Fibroblast of skin of right biceps (primary cell): ENCODE results near the gene F10.

Experiments
- DNase-seq: peaks from one replicate; pipeline ENCODE4 v3.0.0-alpha.2; 2013

Gene F10

GRCh38 chr13:113140677-113141600 is 18.3 kb downstream of the F10 start:
- no peak for DNase-seq

- DNase-seq, result no peak
These were observed 19.0 kb downstream of the F10 start for GRCh38 chr13:113141601-113141970.

GRCh38 chr13:113142876-113143275 is 20.3 kb downstream of the F10 start:
- DNase-seq, result no peak

- DNase-seq, result no peak
These were observed 21.1 kb downstream of the F10 start for GRCh38 chr13:113143466-113144254.

GRCh38 chr13:113144255-113144629 is 21.6 kb downstream of the F10 start:
- no peak for DNase-seq

- no peak for DNase-seq
These were observed 22.9 kb downstream of the F10 start for GRCh38 chr13:113145496-113145895.

GRCh38 chr13:113145911-113146598 is 23.5 kb downstream of the F10 start:
- no peak for DNase-seq

- no peak for DNase-seq
These were observed 24.2 kb downstream of the F10 start for GRCh38 chr13:113146750-113147149.

GRCh38 chr13:113147206-113147605 is 24.6 kb downstream of the F10 start:
- no peak for DNase-seq

- no peak for DNase-seq
These were observed 25.8 kb downstream of the F10 start for GRCh38 chr13:113148407-113148806.

- no peak for DNase-seq
These were observed 26.4 kb downstream of the F10 start for GRCh38 chr13:113148940-113149503.

- no peak for DNase-seq
These were observed 27.3 kb downstream of the F10 start for GRCh38 chr13:113149711-113150549.

GRCh38 chr13:113150550-113151365 is 28.2 kb downstream of the F10 start:
- DNase-seq, result no peak

- peak; percentile 78 for DNase-seq
These were observed 29.4 kb downstream of the F10 start for GRCh38 chr13:113151745-113152690.

- DNase-seq, result peak; percentile 28
These were observed 30.0 kb downstream of the F10 start for GRCh38 chr13:113152691-113152983.

GRCh38 chr13:113152984-113153809 is 30.6 kb downstream of the F10 start:
- DNase-seq, result no peak

GRCh38 chr13:113153810-113154748 is 31.5 kb downstream of the F10 start:
- peak; percentile 71 for DNase-seq

- DNase-seq, result no peak
These were observed 32.6 kb downstream of the F10 start for GRCh38 chr13:113155201-113155600.
